Neural cell (in vitro differentiated cells): ENCODE results near the gene TCEAL6.

ENCODE experiments used
- CTCF ChIP-seq: fragments of 450-650 bp; IDR thresholded peaks from 2 replicates; pipeline ENCODE4 v1.5.1; 2014; ENCODE audit warnings: antibody characterized with exemption, mild to moderate bottlenecking, moderate library complexity; ENCODE audit not compliant: poor library complexity, severe bottlenecking
- EP300 ChIP-seq: fragments of 450-650 bp; conservative IDR thresholded peaks from 2 replicates; pipeline ENCODE4 v1.6.1; 2014; ENCODE audit warnings: antibody characterized with exemption, mild to moderate bottlenecking, moderate library complexity; ENCODE audit not compliant: poor library complexity, severe bottlenecking
- EZH2 ChIP-seq: fragments of 200-600, 300-800 bp; shearing (Covaris generic), sonication (generic); IDR thresholded peaks from 2 replicates; pipeline ENCODE4 v1.6.1; 2014; ENCODE audit warnings: antibody characterized with exemption, low read length, borderline replicate concordance, mild to moderate bottlenecking; ENCODE audit not compliant: insufficient read depth, poor library complexity, severe bottlenecking
- POLR2AphosphoS5 ChIP-seq: IDR thresholded peaks from 2 replicates; pipeline ENCODE4 v1.6.1; 2012
- RAD21 ChIP-seq: fragments of 450-650 bp; conservative IDR thresholded peaks from 2 replicates; pipeline ENCODE4 v1.6.1; 2014; ENCODE audit warnings: antibody characterized with exemption, mild to moderate bottlenecking, moderate library complexity
- REST ChIP-seq: IDR thresholded peaks from 2 replicates; pipeline ENCODE4 v1.6.1; 2012; ENCODE audit warnings: borderline replicate concordance
- TAF1 ChIP-seq: IDR thresholded peaks from 2 replicates; pipeline ENCODE4 v1.6.1; 2012; ENCODE audit warnings: low read depth

- TF ChIP-seq CTCF (no peak), RAD21 (no peak), REST (no peak), EZH2 (no peak), TAF1 (no peak), EP300 (no peak), POLR2AphosphoS5 (no peak)
These were observed 26.5 kb downstream of the TCEAL6 start for GRCh38 chrX:102115748-102116147.
